ENCODE data around the gene KLF16.
"Not testable (repeated sequence)": the region's sequence is repeated elsewhere in the genome, so short reads cannot be mapped to it uniquely, and the experiment has no call there.

KLF16 gene

GRCh38 chr19:1863328-1863637 is at the start of gene KLF16:
TSS of gene KLF16 (minus strand) at chr19:1863579. CDS start at chr19:1863497, 82 bp downstream.
- DNase-seq (ENCODE audit: low read depth in 2 of 2, low spot score in 1 of 2), result no peak

- no peak for DNase-seq (ENCODE audit: low read depth in 2 of 2, low spot score in 1 of 2)
Measured at GRCh38 chr19:1912760-1913505, 49.6 kb upstream of the KLF16 start.

- DNase-seq (ENCODE audit: low read depth in 2 of 2, low spot score in 1 of 2), result no peak
Measured at GRCh38 chr19:1911995-1912394, 48.6 kb upstream of the KLF16 start.

- DNase-seq (ENCODE audit: low read depth in 2 of 2, low spot score in 1 of 2), result no peak
Measured at GRCh38 chr19:1911098-1911497, 47.7 kb upstream of the KLF16 start.

GRCh38 chr19:1910177-1910576 is 46.8 kb upstream of the KLF16 start:
- DNase-seq (ENCODE audit: low read depth in 2 of 2, low spot score in 1 of 2), result no peak

GRCh38 chr19:1909761-1910080 is 46.3 kb upstream of the KLF16 start:
- no peak for DNase-seq (ENCODE audit: low read depth in 2 of 2, low spot score in 1 of 2)

- no peak for DNase-seq (ENCODE audit: low read depth in 2 of 2, low spot score in 1 of 2)
Measured at GRCh38 chr19:1908364-1908678, 44.9 kb upstream of the KLF16 start.

GRCh38 chr19:1907563-1908363 is 44.4 kb upstream of the KLF16 start:
- DNase-seq (ENCODE audit: low read depth in 2 of 2, low spot score in 1 of 2), result no peak

- no peak for DNase-seq (ENCODE audit: low read depth in 2 of 2, low spot score in 1 of 2)
Measured at GRCh38 chr19:1906985-1907562, 43.7 kb upstream of the KLF16 start.

- DNase-seq (ENCODE audit: low read depth in 2 of 2, low spot score in 1 of 2), result no peak
Measured at GRCh38 chr19:1905863-1906375, 42.5 kb upstream of the KLF16 start.

GRCh38 chr19:1905110-1905862 is 41.9 kb upstream of the KLF16 start, which contains the start of the genes ADAT3 and SCAMP4:
TSS of gene ADAT3 (plus strand) at chr19:1905399. CDS start at chr19:1912048, 6,649 bp downstream.
TSS of gene SCAMP4 (plus strand) at chr19:1905399. CDS start at chr19:1915020, 9,621 bp downstream.
- DNase-seq (ENCODE audit: low read depth in 2 of 2, low spot score in 1 of 2), result peak; percentile 93 to 95

GRCh38 chr19:1904860-1905109 is 41.4 kb upstream of the KLF16 start:
- no peak for DNase-seq (ENCODE audit: low read depth in 2 of 2, low spot score in 1 of 2)

- DNase-seq (ENCODE audit: low read depth in 2 of 2, low spot score in 1 of 2), result no peak
Measured at GRCh38 chr19:1902923-1903322, 39.5 kb upstream of the KLF16 start.

GRCh38 chr19:1901940-1902404 is 38.6 kb upstream of the KLF16 start:
- no peak for DNase-seq (ENCODE audit: low read depth in 2 of 2, low spot score in 1 of 2)

GRCh38 chr19:1896508-1896907 is 33.1 kb upstream of the KLF16 start:
- no peak for DNase-seq (ENCODE audit: low read depth in 2 of 2, low spot score in 1 of 2)

- no peak for DNase-seq (ENCODE audit: low read depth in 2 of 2, low spot score in 1 of 2)
Measured at GRCh38 chr19:1893791-1894190, 30.4 kb upstream of the KLF16 start.

GRCh38 chr19:1889907-1890306 is 26.5 kb upstream of the KLF16 start:
- DNase-seq (ENCODE audit: low read depth in 2 of 2, low spot score in 1 of 2), result no peak

GRCh38 chr19:1888385-1888784 is 25.0 kb upstream of the KLF16 start:
- no peak for DNase-seq (ENCODE audit: low read depth in 2 of 2, low spot score in 1 of 2)

GRCh38 chr19:1886360-1886759 is 23.0 kb upstream of the KLF16 start:
- DNase-seq (ENCODE audit: low read depth in 2 of 2, low spot score in 1 of 2), result not testable (repeated sequence)

GRCh38 chr19:1885398-1886119 is 22.2 kb upstream of the KLF16 start, which contains the start of gene ABHD17A:
TSS of gene ABHD17A (minus strand) at chr19:1885496. CDS start at chr19:1881566, 3,930 bp downstream.
- peak; percentile 90 to 94 for DNase-seq (ENCODE audit: low read depth in 2 of 2, low spot score in 1 of 2)
